Measurements from ENCODE around the gene RNF8.

DNA sequence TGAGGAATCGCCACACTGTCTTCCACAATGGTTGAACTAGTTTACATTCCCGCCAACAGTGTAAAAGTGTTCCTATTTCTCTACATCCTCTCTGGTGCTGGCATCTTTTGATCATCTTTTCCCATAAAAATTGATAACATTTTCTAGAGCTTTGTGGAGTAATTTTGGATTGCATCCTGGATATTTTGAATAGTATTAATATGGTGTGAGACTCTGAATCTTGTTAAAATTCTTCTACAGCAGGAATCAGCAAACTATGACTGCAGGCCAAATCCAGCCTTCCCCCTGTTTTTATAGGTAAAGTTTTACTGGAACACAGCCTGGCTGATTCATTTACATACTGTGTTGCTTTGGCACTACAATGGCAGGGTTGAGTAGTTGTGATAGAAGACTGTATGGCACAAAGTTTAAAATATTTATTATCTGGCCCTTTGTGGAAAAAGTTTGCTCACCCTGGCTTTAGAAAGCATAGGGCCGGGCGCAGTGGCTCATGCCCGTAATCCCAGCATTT, 15.0 kb upstream of the RNF8 start:
- TF ChIP-seq, protein P1, sequence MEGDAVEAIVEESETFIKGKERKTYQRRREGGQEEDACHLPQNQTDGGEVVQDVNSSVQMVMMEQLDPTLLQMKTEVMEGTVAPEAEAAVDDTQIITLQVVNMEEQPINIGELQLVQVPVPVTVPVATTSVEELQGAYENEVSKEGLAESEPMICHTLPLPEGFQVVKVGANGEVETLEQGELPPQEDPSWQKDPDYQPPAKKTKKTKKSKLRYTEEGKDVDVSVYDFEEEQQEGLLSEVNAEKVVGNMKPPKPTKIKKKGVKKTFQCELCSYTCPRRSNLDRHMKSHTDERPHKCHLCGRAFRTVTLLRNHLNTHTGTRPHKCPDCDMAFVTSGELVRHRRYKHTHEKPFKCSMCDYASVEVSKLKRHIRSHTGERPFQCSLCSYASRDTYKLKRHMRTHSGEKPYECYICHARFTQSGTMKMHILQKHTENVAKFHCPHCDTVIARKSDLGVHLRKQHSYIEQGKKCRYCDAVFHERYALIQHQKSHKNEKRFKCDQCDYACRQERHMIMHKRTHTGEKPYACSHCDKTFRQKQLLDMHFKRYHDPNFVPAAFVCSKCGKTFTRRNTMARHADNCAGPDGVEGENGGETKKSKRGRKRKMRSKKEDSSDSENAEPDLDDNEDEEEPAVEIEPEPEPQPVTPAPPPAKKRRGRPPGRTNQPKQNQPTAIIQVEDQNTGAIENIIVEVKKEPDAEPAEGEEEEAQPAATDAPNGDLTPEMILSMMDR (IDR thresholded peaks at IDR 0.05) = no peak
- TF ChIP-seq, protein P2, sequence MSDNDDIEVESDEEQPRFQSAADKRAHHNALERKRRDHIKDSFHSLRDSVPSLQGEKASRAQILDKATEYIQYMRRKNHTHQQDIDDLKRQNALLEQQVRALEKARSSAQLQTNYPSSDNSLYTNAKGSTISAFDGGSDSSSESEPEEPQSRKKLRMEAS (CRISPR knock-in tag; IDR thresholded peaks at IDR 0.05) = no peak
- TF ChIP-seq NR2C2 (CRISPR knock-in tag; IDR thresholded peaks at IDR 0.05) = no peak
- TF ChIP-seq, protein P3, sequence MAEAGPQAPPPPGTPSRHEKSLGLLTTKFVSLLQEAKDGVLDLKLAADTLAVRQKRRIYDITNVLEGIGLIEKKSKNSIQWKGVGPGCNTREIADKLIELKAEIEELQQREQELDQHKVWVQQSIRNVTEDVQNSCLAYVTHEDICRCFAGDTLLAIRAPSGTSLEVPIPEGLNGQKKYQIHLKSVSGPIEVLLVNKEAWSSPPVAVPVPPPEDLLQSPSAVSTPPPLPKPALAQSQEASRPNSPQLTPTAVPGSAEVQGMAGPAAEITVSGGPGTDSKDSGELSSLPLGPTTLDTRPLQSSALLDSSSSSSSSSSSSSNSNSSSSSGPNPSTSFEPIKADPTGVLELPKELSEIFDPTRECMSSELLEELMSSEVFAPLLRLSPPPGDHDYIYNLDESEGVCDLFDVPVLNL (CRISPR knock-in tag; IDR thresholded peaks at IDR 0.05; ENCODE audit: borderline replicate concordance, low read depth) = no peak
- no peak for TF ChIP-seq JUN (CRISPR knock-in tag; IDR thresholded peaks at IDR 0.05)
- TF ChIP-seq TEAD4 (CRISPR knock-in tag; IDR thresholded peaks at IDR 0.05) = no peak
- TF ChIP-seq, protein P4, sequence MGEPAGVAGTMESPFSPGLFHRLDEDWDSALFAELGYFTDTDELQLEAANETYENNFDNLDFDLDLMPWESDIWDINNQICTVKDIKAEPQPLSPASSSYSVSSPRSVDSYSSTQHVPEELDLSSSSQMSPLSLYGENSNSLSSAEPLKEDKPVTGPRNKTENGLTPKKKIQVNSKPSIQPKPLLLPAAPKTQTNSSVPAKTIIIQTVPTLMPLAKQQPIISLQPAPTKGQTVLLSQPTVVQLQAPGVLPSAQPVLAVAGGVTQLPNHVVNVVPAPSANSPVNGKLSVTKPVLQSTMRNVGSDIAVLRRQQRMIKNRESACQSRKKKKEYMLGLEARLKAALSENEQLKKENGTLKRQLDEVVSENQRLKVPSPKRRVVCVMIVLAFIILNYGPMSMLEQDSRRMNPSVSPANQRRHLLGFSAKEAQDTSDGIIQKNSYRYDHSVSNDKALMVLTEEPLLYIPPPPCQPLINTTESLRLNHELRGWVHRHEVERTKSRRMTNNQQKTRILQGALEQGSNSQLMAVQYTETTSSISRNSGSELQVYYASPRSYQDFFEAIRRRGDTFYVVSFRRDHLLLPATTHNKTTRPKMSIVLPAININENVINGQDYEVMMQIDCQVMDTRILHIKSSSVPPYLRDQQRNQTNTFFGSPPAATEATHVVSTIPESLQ (CRISPR knock-in tag; IDR thresholded peaks at IDR 0.05) = no peak
- no peak for TF ChIP-seq ZBTB21 (CRISPR knock-in tag; IDR thresholded peaks at IDR 0.05; ENCODE audit: borderline replicate concordance)

All from WTC11 (cell line).